ENCODE data around the gene RFX7.

- TF ChIP-seq POLR2A (IDR thresholded peaks at IDR 0.05; ENCODE audit: extremely low read depth, insufficient read length) (no peak), MYC (IDR thresholded peaks at IDR 0.05; ENCODE audit: low read depth, low read length) (no peak)
- TF ChIP-seq, protein P1, sequence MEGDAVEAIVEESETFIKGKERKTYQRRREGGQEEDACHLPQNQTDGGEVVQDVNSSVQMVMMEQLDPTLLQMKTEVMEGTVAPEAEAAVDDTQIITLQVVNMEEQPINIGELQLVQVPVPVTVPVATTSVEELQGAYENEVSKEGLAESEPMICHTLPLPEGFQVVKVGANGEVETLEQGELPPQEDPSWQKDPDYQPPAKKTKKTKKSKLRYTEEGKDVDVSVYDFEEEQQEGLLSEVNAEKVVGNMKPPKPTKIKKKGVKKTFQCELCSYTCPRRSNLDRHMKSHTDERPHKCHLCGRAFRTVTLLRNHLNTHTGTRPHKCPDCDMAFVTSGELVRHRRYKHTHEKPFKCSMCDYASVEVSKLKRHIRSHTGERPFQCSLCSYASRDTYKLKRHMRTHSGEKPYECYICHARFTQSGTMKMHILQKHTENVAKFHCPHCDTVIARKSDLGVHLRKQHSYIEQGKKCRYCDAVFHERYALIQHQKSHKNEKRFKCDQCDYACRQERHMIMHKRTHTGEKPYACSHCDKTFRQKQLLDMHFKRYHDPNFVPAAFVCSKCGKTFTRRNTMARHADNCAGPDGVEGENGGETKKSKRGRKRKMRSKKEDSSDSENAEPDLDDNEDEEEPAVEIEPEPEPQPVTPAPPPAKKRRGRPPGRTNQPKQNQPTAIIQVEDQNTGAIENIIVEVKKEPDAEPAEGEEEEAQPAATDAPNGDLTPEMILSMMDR (IDR thresholded peaks at IDR 0.05; ENCODE audit: low read depth, low read length), result no peak
Measured at GRCh38 chr15:56174649-56175048, 69.0 kb downstream of the RFX7 start.

Data from NB4 (cell line).